HG03066 (cell line): ENCODE measurements around the gene TTC5.
"Not testable (repeated sequence)": the region's sequence is repeated elsewhere in the genome, so short reads cannot be mapped to it uniquely, and the experiment has no call there.

Experiments used
- ATAC-seq: cut with Tn5 transposase; IDR thresholded peaks from one replicate; pipeline ENCODE4 v1.9.1; 2021; ENCODE audit warnings: low read depth; ENCODE audit not compliant: unreplicated experiment

TTC5 gene

GRCh38 chr14:20305265-20306078, at the start of gene TTC5:
Gene TTC5, minus strand, starts transcription at chr14:20305951. Its CDS starts 14 bp downstream, at chr14:20305937.
- ATAC-seq: peak; percentile 88

DNA sequence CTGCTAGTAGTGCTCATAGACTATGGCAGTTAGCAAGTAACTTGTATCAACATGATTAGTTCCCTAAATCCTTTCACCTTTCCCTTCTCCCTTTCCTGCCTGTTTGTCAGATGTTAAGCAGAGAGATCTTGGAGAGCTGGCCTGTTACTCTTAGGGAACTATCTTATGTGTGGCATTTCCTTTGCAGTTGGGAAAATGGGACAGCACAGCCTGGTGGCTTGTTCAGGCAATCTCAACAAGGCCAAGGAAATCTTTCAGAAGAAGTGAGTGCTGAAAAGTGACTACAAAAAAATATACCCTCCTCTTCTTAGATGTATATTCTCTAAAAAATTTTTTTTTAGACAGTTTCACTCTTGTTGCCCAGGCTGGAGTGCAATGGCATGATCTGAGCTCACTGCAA, 45.1 kb upstream of the TTC5 start:
- no peak for ATAC-seq

DNA sequence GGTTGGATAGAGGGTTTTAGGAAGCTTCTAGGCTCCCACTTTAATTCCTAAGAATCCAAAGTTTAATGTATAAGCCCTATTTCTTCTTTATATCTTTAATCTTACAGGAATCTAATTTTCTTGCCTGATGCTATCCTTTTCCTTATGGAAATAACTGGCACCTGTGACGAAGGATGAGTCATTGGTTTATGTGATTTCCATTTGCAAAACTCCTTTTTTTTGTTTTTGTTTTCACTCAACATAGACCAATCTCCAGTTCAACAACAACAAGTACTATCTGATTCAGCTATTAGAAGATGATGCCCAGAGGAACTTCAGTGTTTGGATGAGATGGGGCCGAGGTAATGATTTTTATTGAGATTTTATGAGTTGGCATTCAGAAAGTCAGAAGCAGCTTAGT, 44.5 kb upstream of the TTC5 start:
- ATAC-seq: no peak

GRCh38 chr14:20347747-20348146, 42.0 kb upstream of the TTC5 start:
- no peak for ATAC-seq

GRCh38 chr14:20346713-20347112, 41.0 kb upstream of the TTC5 start:
- ATAC-seq: no peak

GRCh38 chr14:20345366-20345765, 39.6 kb upstream of the TTC5 start:
- ATAC-seq: no peak

GRCh38 chr14:20343862-20344220, 38.1 kb upstream of the TTC5 start:
- no peak for ATAC-seq

DNA sequence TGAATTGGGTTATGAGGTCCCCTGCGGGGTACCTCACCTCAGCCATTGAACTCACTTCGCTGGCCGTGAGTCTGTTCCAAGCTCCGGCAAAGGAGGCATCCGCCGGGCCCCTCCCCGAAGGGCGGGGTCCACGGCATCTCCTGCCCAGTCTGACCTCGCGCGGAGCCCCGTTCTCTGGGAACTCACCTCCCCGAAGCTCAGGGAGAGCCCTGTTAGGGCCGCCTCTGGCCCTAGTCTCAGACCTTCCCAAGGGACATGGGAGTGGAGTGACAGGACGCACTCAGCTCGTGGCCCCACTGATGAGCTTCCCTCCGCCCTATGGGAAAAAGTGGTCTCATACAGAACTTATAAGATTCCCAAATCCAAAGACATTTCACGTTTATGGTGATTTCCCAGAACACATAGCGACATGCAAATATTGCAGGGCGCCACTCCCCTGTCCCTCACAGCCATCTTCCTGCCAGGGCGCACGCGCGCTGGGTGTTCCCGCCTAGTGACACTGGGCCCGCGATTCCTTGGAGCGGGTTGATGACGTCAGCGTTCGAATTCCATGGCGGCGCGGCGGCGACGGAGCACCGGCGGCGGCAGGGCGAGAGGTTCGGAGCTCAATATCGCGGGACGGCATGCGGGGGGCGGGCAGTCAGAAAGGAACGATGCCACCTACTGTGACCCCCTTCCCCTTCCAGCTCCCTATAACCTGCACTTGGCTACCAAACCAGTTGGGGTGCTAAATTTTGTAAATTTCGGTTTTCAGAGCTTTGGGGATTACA, 37.5 kb upstream of the TTC5 start, which contains the start of gene PARP2:
TSS of gene PARP2 (plus strand) at position 544 of the 770 bp plus-strand sequence. CDS start at position 551, 7 bp downstream.
- ATAC-seq: peak; percentile 89

DNA sequence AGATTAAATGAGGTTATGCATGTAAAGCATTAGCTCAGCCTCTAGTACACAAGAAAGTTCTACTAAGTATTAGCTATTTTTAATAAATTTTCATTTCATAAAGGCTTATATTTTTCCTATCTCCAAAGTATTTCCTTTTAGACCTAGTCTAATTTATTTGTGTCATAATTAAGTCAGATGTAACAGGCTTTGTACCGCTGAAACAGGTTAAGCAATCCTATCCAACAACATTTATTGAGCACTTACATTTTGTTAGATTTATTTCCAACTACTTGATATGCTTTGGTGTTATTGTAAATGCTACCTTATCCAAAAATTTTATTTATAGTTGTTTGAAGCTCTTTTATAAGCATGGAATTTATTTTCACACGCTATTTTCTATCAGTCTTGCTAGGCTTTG, 35.9 kb upstream of the TTC5 start:
- ATAC-seq: no peak

DNA sequence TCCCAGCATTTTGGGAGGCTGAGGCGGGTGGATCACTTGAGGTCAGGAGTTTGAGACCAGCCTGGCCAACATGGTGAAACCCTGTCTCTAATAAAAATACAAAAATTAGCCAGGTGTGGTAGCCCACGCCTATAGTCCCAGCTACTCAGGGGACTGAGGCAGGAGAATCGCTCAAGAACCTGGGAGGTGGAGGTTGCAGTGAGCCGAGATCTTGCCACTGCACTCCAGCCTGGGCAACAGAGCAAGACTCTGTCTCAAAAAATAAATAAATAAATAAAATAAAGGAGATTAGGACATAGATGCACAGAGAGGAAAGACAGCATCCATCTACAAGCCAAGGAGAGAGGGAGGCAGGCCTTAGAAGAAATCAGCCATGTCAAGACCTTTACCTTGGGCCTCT, 35.3 kb upstream of the TTC5 start:
- ATAC-seq: not testable (repeated sequence)

DNA sequence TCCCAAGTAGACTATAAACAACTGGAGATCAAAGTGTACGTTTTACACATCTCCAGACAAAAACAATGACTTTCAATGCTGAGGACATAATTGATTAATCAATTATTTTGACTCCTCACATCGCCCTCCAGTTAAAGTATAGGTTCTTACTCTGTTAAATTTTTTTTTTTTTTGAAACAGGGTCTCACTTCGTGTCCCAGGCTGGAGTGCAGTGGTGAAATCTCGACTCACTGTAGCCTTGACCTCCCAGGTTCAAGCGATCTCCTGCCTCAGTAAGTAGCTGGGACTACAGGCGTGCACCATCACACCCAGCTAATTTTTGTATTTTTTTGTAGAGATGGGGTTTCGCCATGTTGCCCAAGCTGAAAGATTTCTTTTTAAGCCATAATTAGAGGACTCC, 28.3 kb upstream of the TTC5 start:
- no peak for ATAC-seq

DNA sequence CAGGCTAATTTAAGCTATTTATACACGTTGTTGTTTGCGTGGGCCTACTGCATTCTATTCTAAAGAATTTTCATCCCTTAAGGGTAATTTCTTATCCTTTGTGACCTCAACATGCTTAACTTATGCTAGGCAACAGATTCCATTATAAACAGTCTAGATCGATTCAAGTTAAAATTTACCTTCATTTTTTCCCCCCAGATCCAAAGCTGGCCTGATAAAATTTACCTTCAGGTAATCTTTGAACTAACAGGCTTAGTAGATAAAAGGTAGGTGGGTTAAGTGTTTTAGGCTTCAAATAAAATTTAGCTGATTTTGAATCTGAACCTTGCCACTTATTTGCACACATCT, 27.7 kb upstream of the TTC5 start:
- ATAC-seq: no peak

DNA sequence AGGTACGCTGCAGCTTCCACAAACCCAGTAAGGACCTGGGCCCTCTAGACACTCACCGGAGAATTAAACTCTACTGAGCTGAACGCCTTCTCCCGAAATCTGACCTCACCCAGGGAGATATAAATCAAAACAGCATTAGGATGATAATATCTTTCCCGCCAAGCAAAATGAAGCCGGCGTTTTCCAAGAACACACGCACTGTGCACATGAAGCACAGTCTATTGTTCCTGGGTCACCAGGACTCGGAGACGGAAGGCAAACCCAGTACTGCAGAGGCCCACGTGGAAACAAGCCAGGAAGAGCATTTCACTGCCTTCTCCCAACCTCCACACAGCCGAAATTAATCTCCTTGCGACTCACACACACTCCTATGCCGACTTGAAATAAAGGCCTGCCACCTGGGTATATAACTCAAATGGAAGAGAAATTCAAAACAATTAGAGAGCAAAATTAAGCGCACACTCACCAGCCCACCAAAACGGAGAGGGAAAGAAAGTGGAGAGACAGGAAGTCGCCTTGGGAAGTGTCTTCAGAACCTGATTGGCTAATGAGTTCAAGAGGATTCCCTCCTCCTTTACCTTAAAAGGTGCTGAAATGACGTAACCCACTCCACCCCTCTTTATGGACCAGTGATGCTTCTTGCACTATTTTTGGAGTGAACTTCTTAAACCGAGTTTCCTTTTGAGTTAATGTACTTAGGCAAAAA, 27.2 kb upstream of the TTC5 start, which contains the start of gene CCNB1IP1:
TSS of gene CCNB1IP1 (minus strand) at position 492 of the 706 bp plus-strand sequence. CDS start 16,756 bp downstream, outside the sequence.
- peak; percentile 98 for ATAC-seq

GRCh38 chr14:20332431-20332787, 26.7 kb upstream of the TTC5 start:
- ATAC-seq: no peak

DNA sequence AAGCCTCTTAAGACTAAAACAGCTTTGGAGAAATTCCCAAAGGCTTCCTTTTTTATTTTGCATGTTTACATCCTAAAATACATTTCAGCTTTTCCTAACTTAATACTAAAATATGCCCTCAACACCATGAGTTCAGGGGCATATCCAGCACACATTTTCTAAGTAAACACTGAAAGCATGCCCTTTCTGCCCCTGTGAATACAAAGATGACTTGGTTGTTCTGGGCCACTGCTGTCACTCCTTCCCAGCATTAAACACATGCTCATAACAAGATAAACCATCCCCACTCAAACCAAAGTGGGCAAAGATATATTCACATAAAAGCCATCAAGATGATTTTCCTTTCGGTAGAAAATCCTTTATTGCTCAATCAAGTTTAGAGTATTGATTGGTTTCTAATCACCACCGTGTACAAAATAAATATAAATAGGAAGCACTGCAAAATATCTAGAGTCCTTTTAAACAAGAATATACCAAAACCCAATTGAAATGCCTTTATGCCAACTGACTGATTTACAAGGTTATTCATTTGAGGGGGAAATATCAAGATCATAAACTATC, 25.4 kb upstream of the TTC5 start:
- ATAC-seq: no peak

DNA sequence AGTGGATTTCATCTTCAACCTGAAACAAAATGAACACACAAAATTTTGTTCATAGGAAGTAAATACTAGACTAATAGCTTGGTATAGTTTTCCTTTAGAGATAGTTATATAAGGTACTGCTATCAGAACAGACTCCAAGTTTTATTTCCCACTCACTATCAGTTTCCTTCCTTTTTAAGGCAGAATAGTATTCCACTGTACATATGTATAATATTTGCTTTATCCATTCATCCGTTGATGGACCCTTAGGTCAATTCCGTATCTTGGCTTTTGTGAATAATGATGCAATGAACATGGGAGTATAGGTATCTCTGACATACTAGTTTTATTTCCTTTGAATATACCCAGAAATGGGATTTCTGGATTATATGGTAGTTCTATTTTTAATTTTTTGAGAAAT, 23.6 kb upstream of the TTC5 start:
- no peak for ATAC-seq

- no peak for ATAC-seq
Observed at GRCh38 chr14:20328705-20329104, 23.0 kb upstream of the TTC5 start.

GRCh38 chr14:20327005-20327869, 21.5 kb upstream of the TTC5 start:
- no peak for ATAC-seq

GRCh38 chr14:20317720-20318119, 12.0 kb upstream of the TTC5 start:
- no peak for ATAC-seq

- ATAC-seq: no peak
Observed at GRCh38 chr14:20314026-20314425, 8.3 kb upstream of the TTC5 start.
